Gastroesophageal sphincter (tissue), 3 donors: ENCODE results near the gene DCAF4L1.

Experiments
- POLR2A ChIP-seq, 2 donors: fragments of 450-650 bp; IDR thresholded peaks; one replicate each; pipeline ENCODE4 v1.6.1; 2017; ENCODE audit warnings: antibody characterized with exemption in 2 of 2, mild to moderate bottlenecking in 2 of 2, moderate library complexity in 1 of 2
- POLR2AphosphoS5 ChIP-seq: sonication (generic); formaldehyde crosslinking; IDR thresholded peaks from one replicate; pipeline ENCODE4 v1.6.1; 2017; ENCODE audit warnings: antibody characterized with exemption
- TF ChIP-seq, protein P1 (sequence below), 4 experiments: fragments of 200-600 bp in 2 of 4; fragments of 450-650 bp in 2 of 4; sonication (generic) in 1 of 4; IDR thresholded peaks; one replicate each; pipeline ENCODE4 v1.5.1; 2017 to 2019; ENCODE audit warnings: antibody characterized with exemption in 4 of 4, mild to moderate bottlenecking in 2 of 4, moderate library complexity in 2 of 4

DNA sequence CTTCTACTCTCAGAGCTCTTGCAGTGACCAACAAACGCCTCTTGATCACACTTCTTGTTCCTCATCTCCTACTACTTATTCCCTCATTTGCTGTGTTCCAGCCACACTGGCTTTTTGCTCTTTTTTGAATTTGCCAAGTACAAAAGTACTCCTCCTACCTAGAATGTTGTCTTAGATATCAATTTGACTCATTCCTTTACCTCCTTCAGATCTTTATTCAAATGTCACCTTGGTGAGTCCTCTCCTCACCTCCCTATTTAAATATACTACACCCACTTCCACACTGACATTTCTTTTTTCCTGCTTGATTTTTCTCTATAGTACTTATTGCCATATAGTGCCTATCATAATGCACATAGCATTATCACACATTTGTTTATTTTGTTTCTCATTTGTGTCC, 6.2 kb upstream of the DCAF4L1 start:
- TF ChIP-seq, protein P1, sequence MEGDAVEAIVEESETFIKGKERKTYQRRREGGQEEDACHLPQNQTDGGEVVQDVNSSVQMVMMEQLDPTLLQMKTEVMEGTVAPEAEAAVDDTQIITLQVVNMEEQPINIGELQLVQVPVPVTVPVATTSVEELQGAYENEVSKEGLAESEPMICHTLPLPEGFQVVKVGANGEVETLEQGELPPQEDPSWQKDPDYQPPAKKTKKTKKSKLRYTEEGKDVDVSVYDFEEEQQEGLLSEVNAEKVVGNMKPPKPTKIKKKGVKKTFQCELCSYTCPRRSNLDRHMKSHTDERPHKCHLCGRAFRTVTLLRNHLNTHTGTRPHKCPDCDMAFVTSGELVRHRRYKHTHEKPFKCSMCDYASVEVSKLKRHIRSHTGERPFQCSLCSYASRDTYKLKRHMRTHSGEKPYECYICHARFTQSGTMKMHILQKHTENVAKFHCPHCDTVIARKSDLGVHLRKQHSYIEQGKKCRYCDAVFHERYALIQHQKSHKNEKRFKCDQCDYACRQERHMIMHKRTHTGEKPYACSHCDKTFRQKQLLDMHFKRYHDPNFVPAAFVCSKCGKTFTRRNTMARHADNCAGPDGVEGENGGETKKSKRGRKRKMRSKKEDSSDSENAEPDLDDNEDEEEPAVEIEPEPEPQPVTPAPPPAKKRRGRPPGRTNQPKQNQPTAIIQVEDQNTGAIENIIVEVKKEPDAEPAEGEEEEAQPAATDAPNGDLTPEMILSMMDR (IDR thresholded peaks at IDR 0.05), result no peak
- TF ChIP-seq POLR2A (IDR thresholded peaks at IDR 0.05) (no peak), POLR2AphosphoS5 (no peak)
